Measurements from ENCODE around the gene TNFRSF8.

DNA sequence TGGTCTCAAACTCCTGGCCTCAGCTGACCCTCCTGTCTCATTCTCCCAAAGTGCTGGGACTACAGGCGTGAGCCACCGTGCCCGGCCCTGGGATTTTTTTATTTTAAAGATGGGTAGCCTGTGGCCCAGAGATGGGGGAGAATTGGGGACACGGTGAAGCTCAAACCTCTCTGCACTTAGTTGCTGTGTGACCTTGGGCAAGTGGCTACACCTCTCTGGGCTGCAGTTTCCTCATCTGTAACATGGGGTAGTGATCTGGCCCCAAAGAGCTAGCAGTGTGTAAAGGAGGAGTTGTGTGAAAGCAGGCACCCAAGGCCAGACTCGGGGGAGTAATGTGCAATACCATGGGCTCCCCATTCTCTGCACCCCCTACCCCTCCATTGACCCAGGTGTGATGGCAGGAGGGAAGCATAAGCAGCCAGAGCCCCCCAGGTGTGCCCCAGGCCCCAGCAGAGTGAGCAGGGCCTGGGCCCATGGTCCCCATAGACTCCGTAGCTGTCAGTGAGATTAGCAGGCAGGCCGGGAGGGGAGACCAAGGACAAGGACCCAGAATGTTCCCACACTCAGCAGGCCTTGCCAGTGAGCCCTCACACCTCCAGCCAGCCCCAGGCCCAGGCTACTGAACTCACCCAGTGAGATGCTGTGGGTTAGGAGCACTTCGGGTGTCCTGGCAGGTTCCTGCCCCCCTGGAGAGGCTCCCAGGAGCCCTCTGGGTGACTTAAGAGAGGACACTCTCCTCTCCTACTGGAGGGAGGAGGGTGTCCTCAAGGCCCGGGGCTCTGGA lies 17.9 kb downstream of the TNFRSF8 start:
- TF ChIP-seq EZH2 (IDR thresholded peaks at IDR 0.05; ENCODE audit: borderline replicate concordance, insufficient read depth, low read depth, low read length, poor library complexity, severe bottlenecking) = no peak
- TF ChIP-seq, protein P1, sequence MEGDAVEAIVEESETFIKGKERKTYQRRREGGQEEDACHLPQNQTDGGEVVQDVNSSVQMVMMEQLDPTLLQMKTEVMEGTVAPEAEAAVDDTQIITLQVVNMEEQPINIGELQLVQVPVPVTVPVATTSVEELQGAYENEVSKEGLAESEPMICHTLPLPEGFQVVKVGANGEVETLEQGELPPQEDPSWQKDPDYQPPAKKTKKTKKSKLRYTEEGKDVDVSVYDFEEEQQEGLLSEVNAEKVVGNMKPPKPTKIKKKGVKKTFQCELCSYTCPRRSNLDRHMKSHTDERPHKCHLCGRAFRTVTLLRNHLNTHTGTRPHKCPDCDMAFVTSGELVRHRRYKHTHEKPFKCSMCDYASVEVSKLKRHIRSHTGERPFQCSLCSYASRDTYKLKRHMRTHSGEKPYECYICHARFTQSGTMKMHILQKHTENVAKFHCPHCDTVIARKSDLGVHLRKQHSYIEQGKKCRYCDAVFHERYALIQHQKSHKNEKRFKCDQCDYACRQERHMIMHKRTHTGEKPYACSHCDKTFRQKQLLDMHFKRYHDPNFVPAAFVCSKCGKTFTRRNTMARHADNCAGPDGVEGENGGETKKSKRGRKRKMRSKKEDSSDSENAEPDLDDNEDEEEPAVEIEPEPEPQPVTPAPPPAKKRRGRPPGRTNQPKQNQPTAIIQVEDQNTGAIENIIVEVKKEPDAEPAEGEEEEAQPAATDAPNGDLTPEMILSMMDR (IDR thresholded peaks at IDR 0.05) = no peak
